Skeletal muscle cell (primary cell): Measurements from ENCODE around the gene STOM.
A peak's percentile ranks its signal among the peaks of the same experiment; 100 is the strongest.

ENCODE experiments used
- DNase-seq: peaks from one replicate; pipeline ENCODE4 v3.0.0-alpha.2; 2010; ENCODE audit warnings: low read depth
- H3K4me3 ChIP-seq: 2 replicates; pipeline ENCODE4 v1.5.1; 2011; ENCODE audit warnings: low read depth, mild to moderate bottlenecking, control low read depth, low read length, moderate library complexity

Gene STOM

DNA sequence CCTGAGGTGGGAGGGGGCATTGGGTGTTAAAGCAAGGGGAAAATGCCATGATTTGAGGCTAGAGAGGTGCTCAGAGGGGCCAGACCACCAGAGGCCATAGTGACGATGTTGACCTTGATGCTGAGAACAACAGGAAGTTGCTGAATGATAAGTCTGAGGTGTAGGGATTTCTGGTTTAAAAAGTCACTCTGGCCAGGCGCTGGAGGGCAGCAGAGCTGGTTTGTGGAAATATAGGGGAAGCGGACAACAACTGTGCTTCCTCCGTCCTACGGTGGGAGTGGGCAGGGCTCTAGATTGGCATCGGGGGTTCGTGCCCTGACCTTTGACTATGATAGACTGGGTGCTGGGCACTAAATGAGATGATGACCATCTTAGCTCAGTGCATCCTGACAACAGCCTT lies 44.7 kb downstream of the STOM start:
- no peak overlapping the region for H3K4me3 ChIP-seq
- no peak for DNase-seq

DNA sequence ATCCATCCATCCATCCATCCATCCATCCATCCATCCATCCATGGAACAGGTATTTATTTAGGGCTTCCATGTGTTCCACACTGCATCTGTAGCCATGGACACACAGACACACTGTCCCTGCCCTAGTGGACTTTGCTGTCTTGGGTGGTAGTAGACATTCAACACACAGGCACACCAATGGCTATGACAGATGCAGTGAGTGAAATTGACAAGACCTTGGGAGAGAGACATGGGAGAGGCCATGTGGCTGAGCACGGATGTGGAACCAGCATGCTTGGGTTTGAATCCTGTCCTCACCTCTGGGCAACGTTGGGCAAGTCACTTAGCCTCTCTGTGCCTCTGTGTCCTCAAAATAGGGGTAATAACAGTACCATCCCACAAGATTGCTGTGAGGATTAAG lies 45.3 kb downstream of the STOM start:
- no peak overlapping the region for H3K4me3 ChIP-seq
- DNase-seq: no peak

DNA sequence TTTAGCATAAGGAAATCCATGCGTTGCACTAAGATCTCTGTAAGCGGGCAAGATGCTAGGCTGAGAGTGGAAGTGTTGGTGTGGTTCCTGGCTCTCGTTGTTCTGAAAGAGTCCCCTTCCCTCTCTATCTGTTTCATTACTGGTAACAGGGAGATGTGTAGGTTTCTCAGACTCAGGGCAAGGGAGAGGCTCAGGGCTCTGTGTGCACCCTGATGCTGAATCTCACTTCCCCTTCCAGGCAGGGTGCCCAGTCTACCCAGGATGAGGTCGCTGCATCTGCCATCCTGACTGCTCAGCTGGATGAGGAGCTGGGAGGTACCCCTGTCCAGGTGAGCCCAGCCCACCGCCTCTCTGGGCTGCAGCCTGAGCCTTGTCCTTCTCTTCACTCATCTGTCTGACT lies 45.7 kb downstream of the STOM start:
- no peak for DNase-seq
- no peak overlapping the region for H3K4me3 ChIP-seq

DNA sequence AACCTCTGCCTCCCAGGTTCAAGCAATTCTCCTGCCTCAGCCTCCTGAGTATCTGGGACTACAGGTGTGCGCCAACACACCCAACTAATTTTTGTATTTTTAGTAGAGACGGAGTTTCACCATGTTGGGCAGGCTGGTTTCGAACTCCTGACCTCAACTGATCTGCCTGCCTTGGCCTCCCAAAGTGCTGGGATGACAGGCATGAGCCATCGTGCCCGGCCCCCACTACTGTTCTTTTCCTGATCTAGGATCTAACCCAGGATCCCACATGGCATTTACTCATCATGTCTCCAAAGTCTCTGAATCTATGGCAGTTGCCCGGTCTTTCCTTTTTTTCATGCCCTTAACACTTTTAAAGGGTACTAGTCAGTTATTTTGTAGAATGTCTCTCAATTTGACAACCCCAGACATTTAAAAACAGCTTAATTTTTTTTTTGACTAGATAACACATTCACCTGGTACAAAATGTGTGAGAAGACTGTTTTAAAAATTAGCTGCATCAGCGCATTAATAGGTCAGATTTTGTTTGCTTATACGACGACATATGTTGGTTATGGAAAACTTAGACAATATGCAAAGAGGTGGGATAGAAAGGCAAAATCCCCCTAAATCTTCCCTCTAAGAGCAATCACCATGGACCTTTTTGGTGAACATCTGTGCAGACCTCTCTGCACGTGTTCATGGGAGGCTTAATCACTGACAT lies 46.5 kb downstream of the STOM start:
- H3K4me3 ChIP-seq: no peak overlapping the region
- no peak for DNase-seq

DNA sequence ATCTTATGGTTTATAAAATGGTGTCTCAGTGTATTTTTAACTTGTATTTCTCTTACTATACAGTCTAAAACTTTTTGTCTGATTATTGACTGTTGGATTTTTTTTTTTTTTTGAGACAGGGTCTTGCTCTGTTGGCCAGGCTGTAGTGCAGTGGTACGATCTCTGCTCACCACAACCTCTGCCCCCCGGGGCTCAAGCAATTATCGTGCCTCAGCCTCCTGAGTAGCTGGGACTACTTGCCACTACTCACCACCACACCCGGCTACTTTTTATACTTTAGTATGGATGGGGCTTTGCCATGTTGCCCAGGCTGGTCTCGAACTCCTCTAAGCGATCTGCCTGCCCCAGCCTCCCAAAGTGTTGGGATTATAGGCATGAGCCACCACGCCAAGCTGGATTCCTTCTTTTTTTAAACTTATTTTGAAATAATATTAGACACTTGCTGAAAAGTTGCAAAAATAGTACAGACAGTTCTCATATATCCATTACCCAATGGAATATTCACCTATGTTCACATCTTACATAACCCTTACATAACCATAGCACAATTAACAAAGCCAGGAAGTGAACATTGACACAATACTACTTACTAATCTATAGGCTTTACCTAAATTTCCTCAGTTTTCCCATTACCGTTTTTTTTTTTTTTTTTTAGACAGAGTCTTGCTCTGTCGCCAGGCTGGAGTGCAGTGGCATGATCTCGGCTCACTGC lies 47.2 kb downstream of the STOM start:
- no peak for DNase-seq
- no peak overlapping the region for H3K4me3 ChIP-seq

DNA sequence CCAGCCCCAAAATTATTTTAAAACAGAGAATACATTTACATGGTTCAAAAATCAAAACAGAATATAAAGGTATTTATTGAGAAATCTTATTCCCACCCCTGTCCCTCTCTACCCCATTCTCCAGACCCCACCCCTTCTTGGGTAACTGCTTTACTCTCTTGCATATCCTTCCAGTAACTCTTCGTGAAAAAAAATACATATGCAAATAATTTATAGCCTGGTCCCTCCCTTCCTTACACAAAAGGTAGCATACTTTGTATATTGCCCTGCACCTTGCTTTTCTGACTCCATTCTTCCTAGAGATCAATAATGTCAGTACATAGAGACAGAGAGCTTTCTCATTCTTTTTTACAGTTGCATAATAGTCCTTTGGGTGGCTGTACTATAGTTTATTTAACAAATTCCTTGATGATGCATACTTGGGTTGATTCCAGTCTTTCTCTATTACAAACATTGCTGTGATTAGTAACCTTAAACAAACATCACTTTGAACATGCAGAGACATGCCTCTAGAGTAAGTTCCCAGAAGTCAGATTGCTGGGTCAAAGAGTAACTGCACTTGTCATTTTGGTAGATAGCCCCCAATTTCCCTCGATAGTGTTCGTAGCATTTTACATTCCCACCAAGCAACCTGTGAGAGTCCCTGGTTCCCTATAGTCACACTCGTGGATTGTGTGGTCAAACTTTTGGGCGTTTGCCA lies 47.9 kb downstream of the STOM start:
- DNase-seq: peak; percentile 80
- H3K4me3 ChIP-seq: no peak overlapping the region

DNA sequence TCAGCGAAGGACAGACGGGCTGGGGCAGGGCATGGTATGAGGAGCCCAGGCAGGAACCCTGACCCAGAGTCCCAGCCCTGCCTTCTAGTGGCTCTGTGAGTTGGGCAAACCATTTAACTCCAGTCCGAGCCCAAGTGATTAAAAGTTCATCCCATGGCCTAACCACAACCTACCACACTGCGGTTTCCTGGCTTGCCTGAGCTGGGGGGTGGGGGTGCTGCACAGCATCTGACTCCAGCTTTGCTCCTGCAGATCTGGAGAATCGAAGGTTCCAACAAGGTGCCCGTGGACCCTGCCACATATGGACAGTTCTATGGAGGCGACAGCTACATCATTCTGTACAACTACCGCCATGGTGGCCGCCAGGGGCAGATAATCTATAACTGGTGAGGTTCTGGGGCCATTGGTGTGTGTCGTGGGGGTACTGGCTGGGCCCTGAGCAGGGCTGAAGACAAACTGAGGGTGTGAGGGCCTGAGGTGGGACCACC lies 49.0 kb downstream of the STOM start:
- no peak for DNase-seq

DNA sequence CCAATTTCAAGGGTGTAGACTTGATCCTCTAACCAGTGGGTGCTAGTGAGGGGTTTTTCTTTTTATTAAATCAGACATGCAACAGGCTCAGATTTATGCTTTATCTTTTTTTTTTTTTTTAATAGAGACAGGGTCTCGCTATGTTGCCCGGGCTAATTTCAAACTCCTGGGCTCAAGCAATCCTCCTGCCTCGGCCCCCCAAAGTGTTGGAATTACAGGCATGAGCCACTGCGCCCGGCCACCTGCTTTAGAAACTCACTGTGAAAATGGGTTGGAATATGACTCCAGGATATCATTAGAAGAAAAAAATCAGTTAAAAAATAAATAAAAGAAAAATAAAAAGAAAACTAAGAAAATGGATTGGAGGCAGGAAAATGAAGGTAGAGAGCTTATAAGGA lies 50.7 kb downstream of the STOM start:
- no peak overlapping the region for H3K4me3 ChIP-seq
- DNase-seq: no peak

More for the DNA sequence above, 49.0 kb downstream of the STOM start:
- no peak overlapping the region for H3K4me3 ChIP-seq

DNA sequence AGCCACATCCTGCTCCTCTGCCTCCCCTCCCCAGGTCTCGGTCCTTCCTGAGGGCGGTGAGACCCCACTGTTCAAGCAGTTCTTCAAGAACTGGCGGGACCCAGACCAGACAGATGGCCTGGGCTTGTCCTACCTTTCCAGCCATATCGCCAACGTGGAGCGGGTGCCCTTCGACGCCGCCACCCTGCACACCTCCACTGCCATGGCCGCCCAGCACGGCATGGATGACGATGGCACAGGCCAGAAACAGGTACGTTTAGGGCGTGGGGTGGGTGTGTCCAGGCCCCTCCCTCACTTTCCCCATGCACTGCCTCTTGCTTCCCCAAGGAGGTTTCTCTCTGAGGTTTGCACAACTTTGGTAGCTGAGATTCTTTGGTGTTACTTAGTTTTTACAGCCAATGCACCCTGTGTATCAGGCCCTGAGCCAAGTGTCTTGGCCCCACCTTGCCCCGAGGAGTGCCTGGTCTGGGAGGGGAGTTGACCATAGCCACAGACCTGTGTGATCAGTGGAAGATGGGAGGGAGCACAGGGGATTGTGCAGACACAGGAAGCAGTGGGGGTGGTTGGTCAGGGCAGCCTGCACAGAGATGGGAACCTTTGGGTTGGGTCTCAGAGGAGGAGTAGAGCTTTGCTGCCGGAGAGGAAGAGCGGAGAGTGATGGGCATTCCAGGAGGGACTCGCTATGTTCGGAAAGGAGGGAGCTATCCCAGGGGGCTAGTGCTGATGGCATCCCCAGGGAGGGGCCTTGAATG lies 51.2 kb downstream of the STOM start:
- no peak overlapping the region for H3K4me3 ChIP-seq
- DNase-seq: no peak

DNA sequence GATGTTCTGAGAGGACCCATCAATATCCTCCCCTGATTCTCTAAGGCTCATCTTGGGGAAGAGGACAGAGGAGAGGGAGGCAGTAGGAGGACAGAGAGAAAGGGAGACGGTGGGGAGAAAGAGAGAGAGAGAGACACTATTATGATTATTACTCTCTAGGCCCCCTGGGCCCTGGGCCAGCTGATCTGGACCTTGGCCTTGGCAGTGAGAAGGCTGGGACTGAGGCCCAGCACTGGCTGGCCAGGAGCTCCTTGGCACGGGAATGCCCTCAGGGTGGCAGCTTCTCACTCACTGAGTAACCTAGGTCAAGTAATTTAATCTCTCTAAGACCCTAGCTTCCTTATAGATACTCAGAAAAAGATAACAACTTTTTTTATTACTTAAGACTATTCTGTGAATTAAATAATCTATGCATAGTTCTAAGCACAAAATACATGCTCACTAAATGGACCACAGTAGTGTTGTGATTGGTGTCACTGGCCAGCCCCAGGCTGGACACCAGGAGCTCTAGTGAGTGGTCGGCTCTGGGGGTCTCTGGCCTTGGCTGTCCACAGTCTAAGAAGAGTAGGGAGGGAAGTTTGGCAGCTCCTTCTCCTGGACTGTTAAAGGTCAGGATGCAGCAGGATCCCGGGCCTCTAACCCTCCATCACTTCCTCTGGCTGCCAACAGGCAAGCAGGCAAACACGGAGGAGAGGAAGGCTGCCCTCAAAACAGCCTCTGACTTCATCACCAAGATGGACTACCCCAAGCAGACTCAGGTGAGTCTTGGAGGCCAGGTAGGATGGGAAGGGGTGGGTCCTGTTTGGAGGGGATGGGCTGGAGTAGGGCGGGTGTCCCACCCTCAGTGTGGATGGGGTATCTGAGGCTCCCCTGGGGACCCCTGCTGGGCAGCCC lies 52.1 kb downstream of the STOM start:
- H3K4me3 ChIP-seq: no peak overlapping the region
- no peak for DNase-seq

DNA sequence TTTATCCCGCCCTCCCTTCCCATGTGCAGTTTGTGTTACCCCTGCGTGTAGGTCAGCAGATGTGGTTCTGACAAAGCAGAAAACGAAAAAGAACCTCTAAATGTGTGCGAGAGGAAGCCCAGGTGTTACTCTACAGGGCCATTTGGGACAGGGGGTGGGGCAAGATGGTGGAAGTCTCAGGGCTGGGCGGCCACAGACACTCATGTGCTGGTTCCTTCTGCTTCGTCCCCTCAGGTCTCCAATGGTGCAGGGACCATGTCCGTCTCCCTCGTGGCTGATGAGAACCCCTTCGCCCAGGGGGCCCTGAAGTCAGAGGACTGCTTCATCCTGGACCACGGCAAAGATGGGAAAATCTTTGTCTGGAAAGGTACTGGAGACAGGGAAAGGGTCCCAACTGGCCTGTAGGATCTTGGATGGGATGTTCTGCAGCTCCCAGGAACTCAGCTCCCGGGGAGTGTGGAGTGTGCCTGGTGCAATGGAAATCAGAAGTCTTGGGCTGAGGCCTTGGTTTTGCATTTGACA lies 53.1 kb downstream of the STOM start:
- DNase-seq: no peak
- no peak overlapping the region for H3K4me3 ChIP-seq

DNA sequence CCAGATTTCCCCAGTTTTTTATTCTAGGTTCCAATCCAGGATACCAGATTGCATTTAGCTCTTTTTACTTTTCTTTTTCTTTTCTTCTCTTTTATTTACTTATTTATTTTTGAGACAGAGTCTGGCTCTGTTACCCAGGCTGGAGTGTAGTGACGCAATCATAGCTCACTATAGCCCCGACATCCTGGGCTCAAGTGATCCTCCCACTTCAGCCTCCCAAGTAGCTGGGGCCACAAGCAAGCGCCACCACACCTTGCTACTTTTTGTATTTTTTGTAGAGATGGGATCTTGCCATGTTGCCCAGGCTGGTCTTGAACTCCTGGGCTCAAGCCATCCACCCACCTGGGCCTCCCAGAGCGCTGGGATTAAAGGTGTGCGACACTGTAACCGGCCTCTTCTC lies 53.7 kb downstream of the STOM start:
- DNase-seq: no peak
- no peak overlapping the region for H3K4me3 ChIP-seq

DNA sequence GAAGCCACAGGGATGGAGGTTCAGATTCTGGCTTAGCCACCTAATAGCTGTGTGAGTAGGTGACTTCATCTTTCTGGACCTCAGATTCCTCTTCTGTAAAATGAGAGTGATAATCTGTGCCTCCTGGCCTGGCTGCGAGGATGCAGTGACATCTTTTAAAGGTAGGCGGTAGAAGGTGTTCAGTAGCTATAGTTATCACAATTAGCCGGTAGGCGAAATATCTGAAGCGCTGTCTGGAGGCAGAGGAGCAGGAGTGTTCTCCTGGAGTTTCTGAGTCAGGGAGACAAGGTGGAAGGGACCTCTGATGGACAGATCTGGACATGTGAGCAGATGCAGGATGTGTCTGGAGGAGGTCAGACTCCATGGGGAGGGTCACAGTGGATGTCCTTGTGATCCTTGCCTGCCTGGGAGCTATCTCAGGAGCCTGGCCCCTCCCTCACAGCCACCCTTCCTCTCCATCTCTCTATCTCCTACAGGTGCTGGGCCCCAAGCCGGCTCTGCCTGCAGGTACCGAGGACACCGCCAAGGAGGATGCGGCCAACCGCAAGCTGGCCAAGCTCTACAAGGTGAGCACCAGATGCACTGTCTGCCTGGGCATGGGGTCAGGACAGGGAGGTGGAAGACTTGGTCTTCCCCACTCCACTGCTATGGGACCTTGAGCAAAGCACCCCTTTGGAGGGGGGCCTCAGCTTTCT lies 56.4 kb downstream of the STOM start:
- H3K4me3 ChIP-seq: no peak overlapping the region
- DNase-seq: no peak

DNA sequence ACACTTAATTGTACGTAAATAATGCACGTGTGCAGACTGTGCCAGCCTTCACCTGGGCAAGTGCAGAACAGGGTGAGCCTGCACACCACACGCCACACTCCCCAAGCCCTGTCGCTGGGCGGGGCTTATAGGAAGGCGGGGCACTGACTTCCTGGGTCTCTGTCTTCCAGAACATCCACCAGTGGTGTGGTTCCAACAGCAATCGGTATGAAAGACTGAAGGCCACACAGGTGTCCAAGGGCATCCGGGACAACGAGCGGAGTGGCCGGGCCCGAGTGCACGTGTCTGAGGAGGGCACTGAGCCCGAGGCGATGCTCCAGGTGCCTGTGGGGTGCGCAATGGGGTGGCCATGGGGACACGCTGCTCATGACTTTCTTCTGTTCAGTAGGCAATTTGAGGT lies 57.9 kb downstream of the STOM start:
- DNase-seq: no peak
- H3K4me3 ChIP-seq: no peak overlapping the region

DNA sequence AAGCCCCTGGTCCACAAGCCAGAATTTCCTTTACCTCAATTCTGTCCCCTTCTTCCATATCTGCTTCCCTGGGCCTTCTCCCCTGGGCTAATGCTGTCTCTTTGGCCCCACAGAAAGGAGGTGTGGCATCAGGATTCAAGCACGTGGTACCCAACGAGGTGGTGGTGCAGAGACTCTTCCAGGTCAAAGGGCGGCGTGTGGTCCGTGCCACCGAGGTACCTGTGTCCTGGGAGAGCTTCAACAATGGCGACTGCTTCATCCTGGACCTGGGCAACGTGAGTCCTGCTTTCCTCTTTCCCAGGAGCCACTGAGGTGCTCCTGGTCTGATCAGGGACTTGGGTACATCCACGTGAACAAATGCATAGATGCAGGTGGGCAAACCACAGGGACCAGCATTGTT lies 59.5 kb downstream of the STOM start:
- H3K4me3 ChIP-seq: no peak overlapping the region
- DNase-seq: no peak

DNA sequence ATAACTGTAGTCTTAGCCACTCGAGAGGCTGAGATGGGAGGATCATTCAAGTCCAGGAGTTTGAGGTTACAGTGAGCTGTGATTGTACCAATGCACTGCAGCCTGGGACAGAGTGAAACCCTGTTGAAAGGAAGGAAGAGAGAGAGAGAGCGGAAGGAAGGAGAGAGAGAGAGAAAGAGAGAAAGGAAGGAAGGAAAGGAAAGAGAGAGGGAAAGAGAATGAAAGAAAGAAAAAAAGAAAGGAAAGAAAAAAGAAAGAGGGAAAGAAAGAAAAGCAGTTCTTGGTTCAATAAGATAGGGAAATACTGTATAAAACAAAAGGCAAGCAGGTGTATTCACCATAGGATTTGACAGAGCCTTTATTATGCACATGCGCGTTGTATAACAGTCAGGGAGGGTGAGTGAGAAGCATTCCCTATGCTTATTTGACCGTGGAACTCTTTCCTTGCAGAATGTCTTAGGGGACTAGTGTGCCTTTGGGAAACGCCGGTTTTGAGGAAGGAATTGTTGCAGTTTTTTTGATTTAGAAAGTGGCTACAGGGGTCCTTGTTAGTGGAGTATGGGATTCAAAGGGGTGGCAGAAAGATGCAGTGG lies 60.1 kb downstream of the STOM start:
- H3K4me3 ChIP-seq: no peak overlapping the region
- no peak for DNase-seq

DNA sequence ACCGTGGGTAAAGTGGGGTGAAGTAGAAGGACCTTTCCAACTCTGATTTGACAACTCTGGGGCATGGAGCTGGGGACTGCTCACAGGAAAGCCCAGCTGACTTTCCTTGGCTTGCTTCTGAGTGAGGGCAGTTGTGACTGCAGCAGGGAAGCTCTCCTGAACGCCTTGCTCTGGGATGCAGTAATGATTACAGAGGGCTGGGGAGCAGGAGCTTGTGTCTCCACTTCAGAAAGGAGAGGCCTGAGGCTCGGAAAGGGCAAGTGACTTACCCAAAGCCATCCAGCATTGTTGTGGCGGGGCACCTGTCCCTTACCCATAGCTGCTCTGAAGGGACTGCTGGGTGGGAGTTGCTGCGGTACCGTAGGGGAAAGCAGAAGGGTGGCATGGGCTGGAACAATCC lies 60.9 kb downstream of the STOM start:
- no peak for DNase-seq
- H3K4me3 ChIP-seq: no peak overlapping the region

DNA sequence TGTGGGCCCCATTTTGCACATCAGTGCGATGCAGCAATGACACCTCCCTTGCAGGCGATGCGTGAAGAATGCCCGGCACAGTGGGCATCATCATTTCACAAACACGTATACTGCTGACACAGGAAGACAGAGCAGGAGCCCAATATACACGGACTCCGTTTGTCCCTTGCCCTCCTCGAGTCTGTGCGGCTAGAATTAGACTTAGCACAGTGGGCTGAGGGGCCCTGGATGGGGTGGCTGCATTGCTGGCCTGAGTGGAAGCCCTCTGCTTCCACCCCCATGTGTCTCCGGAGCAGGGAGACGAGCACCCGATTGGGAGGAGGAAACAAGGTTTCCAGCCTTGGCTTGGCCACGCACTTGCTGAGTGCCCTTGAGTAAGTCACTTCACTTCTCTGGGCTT lies 61.3 kb downstream of the STOM start:
- H3K4me3 ChIP-seq: no peak overlapping the region
- DNase-seq: no peak
